ENCODE measurements around the gene CD300C.

Gene CD300C

GRCh38 chr17:74528491-74529199 lies 17.3 kb downstream of the CD300C start:
- TF ChIP-seq, protein P1, sequence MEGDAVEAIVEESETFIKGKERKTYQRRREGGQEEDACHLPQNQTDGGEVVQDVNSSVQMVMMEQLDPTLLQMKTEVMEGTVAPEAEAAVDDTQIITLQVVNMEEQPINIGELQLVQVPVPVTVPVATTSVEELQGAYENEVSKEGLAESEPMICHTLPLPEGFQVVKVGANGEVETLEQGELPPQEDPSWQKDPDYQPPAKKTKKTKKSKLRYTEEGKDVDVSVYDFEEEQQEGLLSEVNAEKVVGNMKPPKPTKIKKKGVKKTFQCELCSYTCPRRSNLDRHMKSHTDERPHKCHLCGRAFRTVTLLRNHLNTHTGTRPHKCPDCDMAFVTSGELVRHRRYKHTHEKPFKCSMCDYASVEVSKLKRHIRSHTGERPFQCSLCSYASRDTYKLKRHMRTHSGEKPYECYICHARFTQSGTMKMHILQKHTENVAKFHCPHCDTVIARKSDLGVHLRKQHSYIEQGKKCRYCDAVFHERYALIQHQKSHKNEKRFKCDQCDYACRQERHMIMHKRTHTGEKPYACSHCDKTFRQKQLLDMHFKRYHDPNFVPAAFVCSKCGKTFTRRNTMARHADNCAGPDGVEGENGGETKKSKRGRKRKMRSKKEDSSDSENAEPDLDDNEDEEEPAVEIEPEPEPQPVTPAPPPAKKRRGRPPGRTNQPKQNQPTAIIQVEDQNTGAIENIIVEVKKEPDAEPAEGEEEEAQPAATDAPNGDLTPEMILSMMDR (conservative IDR thresholded peaks at IDR 0.05; ENCODE audit: low read depth, low read length), result no peak
- Histone ChIP-seq H3K36me3 (ENCODE audit: insufficient read depth) (no peaks in the 10 kb centered on the region), H4K20me1 (ENCODE audit: insufficient read depth) (no peaks in the 10 kb centered on the region), H3K79me2 (ENCODE audit: insufficient read depth, low read depth) (no peaks in the 10 kb centered on the region), H3K4me1 (ENCODE audit: low read depth, poor library complexity, severe bottlenecking) (no peaks in the 10 kb centered on the region), H3K9ac (no peak overlapping the region), H2AFZ (ENCODE audit: low read depth) (no peak overlapping the region), H3K4me2 (no peak overlapping the region), H3K27ac (no peak overlapping the region), H3K27me3 (ENCODE audit: insufficient read depth, low read depth) (peaks cover 97% of the 10 kb centered on the region), H3K4me3 (IDR thresholded peaks at IDR 0.05; ENCODE audit: insufficient read depth, low read depth, low read length) (no peak overlapping the region)

GRCh38 chr17:74527756-74528155 lies 18.2 kb downstream of the CD300C start:
- Histone ChIP-seq H3K9ac (no peak overlapping the region), H3K27ac (no peak overlapping the region), H3K27me3 (ENCODE audit: insufficient read depth, low read depth) (peaks cover 98% of the 10 kb centered on the region), H3K4me3 (IDR thresholded peaks at IDR 0.05; ENCODE audit: insufficient read depth, low read depth, low read length) (no peak overlapping the region), H3K4me2 (no peak overlapping the region), H2AFZ (ENCODE audit: low read depth) (no peak overlapping the region), H3K79me2 (ENCODE audit: insufficient read depth, low read depth) (no peaks in the 10 kb centered on the region), H4K20me1 (ENCODE audit: insufficient read depth) (no peaks in the 10 kb centered on the region), H3K36me3 (ENCODE audit: insufficient read depth) (no peaks in the 10 kb centered on the region), H3K4me1 (ENCODE audit: low read depth, poor library complexity, severe bottlenecking) (no peaks in the 10 kb centered on the region)
- TF ChIP-seq, protein P1 (conservative IDR thresholded peaks at IDR 0.05; ENCODE audit: low read depth, low read length), result no peak

DNA sequence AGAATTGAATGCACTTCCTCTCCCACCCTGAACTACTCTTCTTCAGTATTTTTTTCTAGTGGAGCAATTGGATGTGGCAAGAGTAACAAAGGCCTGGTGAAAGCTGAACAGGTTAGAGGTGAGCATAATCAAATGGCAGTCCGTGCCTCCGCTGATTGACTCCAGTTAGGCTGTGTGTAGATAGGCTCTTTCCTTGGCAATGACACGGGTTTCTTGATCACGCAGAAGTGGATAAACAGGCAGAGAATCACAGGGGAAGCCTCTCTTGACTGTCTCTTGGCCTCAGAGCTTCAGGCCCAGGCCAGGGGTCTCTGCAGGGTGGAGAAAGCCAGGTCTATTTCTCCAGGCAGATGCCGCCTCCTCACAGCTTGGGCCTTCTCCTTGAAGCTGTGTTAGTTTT lies 18.8 kb downstream of the CD300C start:
- no peaks in the 10 kb centered on the region for H3K79me2 ChIP-seq (ENCODE audit: insufficient read depth, low read depth)
- no peak overlapping the region for H3K4me3 ChIP-seq (IDR thresholded peaks at IDR 0.05; ENCODE audit: insufficient read depth, low read depth, low read length)
- no peaks in the 10 kb centered on the region for H3K4me1 ChIP-seq (ENCODE audit: low read depth, poor library complexity, severe bottlenecking)
- TF ChIP-seq, protein P1 (conservative IDR thresholded peaks at IDR 0.05; ENCODE audit: low read depth, low read length), result no peak
- no peaks in the 10 kb centered on the region for H3K36me3 ChIP-seq (ENCODE audit: insufficient read depth)
- H3K27me3 ChIP-seq (ENCODE audit: insufficient read depth, low read depth), result peaks cover 98% of the 10 kb centered on the region
- no peak overlapping the region for H3K9ac ChIP-seq
- no peaks in the 10 kb centered on the region for H4K20me1 ChIP-seq (ENCODE audit: insufficient read depth)
- no peak overlapping the region for H3K4me2 ChIP-seq
- no peak overlapping the region for H2AFZ ChIP-seq (ENCODE audit: low read depth)
- H3K27ac ChIP-seq, result no peak overlapping the region

GRCh38 chr17:74526681-74527080 lies 19.2 kb downstream of the CD300C start:
- Histone ChIP-seq H2AFZ (ENCODE audit: low read depth) (no peak overlapping the region), H3K9ac (no peak overlapping the region), H4K20me1 (ENCODE audit: insufficient read depth) (no peaks in the 10 kb centered on the region), H3K4me3 (IDR thresholded peaks at IDR 0.05; ENCODE audit: insufficient read depth, low read depth, low read length) (no peak overlapping the region), H3K27me3 (ENCODE audit: insufficient read depth, low read depth) (peaks cover 97% of the 10 kb centered on the region), H3K4me1 (ENCODE audit: low read depth, poor library complexity, severe bottlenecking) (no peaks in the 10 kb centered on the region), H3K79me2 (ENCODE audit: insufficient read depth, low read depth) (no peaks in the 10 kb centered on the region), H3K4me2 (no peak overlapping the region), H3K36me3 (ENCODE audit: insufficient read depth) (no peaks in the 10 kb centered on the region), H3K27ac (no peak overlapping the region)
- TF ChIP-seq, protein P1 (conservative IDR thresholded peaks at IDR 0.05; ENCODE audit: low read depth, low read length), result no peak

Measured in KMS-11 (cell line).